GM13976 (cell line): Measurements from ENCODE around the gene CTTNBP2.

ENCODE experiments used
- DNase-seq: peaks from one replicate; pipeline ENCODE4 v3.0.0; 2012; ENCODE audit warnings: low spot score
- CTCF ChIP-seq: IDR thresholded peaks from 2 replicates; pipeline ENCODE4 v1.5.1; 2012; ENCODE audit warnings: borderline replicate concordance, mild to moderate bottlenecking; ENCODE audit not compliant: insufficient read depth; ENCODE audit errors: extremely low read depth, missing control alignments, control extremely low read depth
- in situ Hi-C: fragments of 300-500 bp; cut with MboI; formaldehyde crosslinking; loops from one replicate; pipeline ENCODE4 v1.12.0; 2022; ENCODE audit warnings: low sequenced_read_pairs, mixed read lengths, inconsistent platforms; ENCODE audit not compliant: unreplicated experiment

The CTTNBP2 gene

DNA sequence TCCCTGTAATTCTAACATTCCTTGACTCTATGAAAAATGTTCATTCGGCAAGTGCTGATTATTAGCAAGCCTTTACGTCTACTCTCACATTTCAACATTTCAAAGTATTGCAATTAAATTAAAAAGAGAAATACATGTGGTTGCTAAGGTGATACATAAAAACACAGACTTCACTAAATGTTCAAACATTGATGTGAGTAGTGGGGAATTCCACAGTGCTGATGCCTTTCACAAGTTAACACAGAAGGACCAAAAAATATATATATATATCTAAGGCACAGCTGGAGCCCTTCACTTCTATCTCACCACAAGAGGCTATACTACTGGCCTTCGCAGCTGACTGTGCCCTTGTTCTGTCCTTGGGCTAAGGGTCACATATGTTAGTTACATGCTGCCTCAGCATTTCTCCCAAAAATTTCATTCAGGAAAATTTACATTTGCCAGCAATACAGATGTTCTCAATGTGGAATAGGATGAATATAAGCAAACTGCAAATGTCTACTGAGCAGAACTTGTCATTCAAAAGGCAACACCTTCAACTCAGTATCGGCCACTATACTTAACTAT lies 13.9 kb downstream of the CTTNBP2 start:
- in situ Hi-C loops, result no loop called here

DNA sequence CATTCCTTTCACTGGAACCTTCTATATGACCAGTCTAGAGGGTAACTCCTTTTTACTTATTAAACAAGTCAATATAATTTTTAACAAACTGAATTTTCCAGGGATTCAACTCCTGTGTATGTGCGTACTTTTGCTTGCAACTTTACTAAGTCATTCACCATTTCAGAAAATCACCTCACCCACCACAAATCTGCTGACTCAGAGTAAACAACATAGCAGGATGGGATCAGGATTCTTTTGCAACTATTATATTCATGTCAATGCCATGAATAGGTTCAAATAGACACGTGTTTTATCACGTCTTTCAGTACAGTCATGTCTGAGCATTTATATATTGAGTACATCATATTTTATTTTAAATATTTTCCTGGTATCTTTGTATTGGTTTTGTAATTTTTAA lies 14.5 kb downstream of the CTTNBP2 start:
- in situ Hi-C loops, result no loop called here
- no peak for TF ChIP-seq CTCF
- DNase-seq, result no peak

More for the DNA sequence above, 13.9 kb downstream of the CTTNBP2 start:
- no peak for DNase-seq
- TF ChIP-seq CTCF, result no peak

GRCh38 chr7:117857718-117858117 lies 15.5 kb downstream of the CTTNBP2 start:
- no peak for DNase-seq
- TF ChIP-seq CTCF, result no peak
- in situ Hi-C loops, result no loop called here

DNA sequence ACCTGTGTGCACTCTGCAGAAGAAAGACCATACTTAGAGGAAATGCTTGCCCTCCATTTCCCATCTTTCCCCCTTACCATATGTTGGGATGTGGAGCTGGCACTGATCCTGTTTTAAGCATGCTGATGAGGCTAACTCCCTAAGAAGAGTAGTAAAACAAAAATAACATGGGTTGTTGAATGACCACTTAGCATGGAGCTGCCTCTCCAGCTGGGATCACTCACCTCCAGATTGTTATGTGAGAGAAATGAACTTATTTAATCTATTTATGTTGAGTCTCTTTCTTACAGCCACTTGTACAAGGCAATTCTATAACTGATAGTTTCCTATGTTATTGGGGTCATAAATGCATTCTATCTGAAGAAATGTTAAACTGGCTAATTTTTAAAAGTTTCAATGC lies 17.0 kb downstream of the CTTNBP2 start:
- in situ Hi-C loops, result no loop called here
- no peak for TF ChIP-seq CTCF
- DNase-seq, result no peak

DNA sequence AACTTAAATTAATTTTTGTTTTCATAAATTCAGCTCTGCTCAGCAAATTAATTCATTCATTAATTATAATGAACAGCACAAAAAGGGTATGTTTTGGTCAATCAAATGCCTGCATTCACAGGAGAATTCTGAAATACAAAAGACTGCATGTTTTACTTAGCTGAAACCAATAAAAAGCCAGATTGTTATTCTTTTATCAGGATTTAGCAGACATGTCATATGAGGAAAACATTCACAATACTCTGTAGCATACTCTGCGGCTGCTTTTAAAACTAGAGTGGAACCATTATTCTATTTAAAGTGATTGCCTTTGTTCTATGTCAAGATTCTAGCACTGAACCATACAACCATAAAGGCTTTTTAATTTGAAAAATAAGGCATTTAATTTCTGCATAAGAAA lies 19.1 kb downstream of the CTTNBP2 start:
- DNase-seq, result no peak
- no peak for TF ChIP-seq CTCF
- in situ Hi-C loops, result no loop called here

- no peak for TF ChIP-seq CTCF
- no peak for DNase-seq
- in situ Hi-C loops, result no loop called here
Observed at GRCh38 chr7:117848941-117849340, 24.3 kb downstream of the CTTNBP2 start.

GRCh38 chr7:117844678-117845077 lies 28.6 kb downstream of the CTTNBP2 start:
- TF ChIP-seq CTCF, result no peak
- DNase-seq, result no peak
- in situ Hi-C loops, result no loop called here
